NCI-H187 (cell line): ENCODE measurements around the gene CYB5R4.

ENCODE experiments used
- DNase-seq, 2 experiments: peaks; one replicate each; lab custom pipeline; 2025; lab: John Stamatoyannopoulos, UW

The CYB5R4 gene

DNA sequence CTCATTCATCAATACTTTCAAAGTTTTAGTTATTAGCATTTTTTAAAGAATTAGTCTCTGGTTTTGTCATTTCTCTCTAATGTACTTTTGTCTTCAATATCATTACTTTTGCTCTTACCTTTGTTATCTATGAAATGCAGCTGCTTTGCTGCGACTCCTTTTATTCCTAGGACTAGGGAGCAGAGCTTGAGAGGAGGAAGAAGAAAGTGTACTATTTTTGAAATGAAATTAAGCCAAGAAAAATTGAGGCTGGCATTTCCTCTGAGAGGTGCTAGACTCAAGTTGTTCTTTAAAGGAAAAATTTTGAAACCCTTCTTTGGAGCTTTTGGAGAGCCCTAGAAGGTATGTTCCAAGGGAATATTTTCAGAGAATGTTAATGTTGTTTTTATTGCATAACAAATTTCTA is 125.8 kb downstream of the CYB5R4 start:
- DNase-seq = no peak

DNA sequence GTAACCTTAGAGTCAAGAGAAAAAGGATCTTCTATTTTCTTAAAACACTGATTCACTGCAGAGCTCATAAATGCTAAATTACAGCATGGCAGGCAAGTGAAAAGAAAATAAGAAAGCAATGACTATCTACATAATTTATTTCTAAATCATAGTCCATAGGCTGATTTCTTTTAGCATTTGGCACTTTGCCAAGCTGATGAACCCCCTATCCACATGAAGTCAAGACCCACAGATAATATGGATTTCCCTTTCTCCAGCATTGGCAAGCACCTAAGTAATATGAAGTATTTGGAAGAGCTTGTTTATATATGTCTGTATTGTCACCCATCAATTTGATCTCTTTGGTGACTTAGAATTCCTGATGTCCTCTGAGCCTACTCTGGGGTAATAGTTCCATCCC is 126.2 kb downstream of the CYB5R4 start:
- no peak for DNase-seq

DNA sequence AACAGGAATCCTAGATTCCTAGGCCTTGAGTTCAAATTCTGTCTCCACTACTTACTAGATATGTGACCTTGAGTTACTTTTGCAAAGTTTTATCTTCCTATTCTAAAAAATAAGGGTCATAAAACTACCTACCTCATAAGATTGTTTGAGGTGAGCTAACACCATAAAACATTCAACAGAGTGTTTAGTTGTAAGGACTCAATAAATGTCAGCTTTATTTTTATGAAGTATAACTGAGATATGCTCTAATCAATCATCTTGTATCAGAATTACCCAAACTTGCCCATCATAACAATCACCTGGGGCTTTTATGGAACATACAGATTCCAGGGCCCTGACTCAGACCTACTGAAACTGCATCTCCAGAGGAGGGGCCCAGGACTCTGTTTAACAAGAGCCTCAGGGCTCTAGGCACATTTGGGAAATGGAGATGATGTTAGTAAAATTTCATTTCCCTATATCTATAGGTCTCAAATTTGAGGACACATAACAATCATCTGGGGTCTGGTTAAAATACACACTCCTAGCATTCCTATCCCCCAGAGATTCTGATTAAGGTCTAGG is 138.6 kb downstream of the CYB5R4 start:
- no peak for DNase-seq

DNA sequence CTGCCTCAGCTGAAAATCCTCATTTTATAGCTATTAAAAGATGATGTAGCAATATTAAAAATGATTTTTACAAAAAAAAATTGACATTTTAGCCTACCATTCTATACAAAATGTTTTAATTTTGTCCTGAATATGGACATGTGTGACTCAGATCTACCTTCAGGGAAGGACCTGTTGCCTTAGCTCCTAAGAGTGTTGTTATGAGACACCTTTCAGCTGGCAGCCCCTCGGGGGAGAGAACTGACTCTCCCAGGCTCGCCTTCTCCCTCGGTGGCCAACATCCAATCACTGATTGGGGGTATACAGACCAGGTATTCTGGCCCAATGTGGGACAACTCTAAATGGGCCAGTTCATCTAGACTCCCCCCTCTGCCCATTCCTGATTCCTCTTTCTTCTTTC is 141.6 kb downstream of the CYB5R4 start:
- no peak for DNase-seq

DNA sequence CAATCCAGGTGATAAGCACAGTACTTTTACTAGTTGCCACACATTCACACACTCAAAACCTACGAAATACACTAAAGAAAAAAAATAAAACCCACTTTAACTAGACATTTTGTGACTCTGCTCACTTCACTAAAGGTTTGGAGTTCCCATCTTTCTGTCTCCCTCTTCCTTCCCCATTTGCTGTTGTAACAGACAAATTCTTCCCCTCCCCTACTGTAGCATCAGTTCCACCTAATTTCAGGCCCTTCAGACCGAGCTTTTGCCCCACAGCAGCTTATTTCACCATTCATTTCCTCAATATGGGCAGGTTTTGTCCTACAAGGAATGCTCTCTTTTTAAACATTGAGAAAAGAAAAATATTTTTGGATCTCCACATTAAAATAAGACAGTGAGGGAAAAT is 142.7 kb downstream of the CYB5R4 start:
- DNase-seq = no peak

DNA sequence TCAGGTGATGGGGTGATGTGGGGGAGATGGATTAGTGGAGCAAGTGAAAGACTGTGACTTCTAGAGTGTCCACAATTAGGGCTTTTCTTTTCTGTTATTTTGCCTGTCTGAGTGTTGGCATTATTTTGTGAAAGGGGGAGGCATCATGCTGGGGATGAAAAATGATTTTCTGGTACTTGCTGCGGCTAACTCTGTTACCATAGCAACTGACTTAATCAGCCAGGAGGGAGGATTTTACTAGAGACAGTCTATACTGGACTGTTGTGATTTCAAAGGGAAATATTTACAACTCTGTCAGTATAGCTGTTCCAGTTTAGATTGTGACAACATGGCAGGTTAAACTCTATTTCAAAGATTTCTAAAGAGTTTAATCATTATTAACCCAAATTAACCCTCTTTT is 143.6 kb downstream of the CYB5R4 start:
- no peak for DNase-seq

DNA sequence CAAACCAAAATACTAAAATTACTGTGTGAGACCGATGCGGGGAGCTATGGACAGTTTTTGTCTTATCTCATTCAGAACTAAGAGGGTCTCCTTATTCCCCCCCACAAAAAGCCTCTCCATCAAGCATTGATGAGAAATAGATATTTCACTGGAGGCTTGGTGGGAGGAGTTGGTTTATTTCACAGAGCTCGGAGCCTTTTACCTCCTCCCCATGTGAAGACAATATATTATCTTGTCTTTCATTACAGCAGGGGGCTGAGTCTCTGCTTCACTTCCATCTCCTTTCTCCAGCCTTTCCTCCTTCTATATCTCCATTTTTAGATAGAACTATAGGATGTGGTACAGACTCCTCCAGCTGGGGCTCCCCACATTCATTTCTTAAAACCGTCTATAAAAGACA is 144.2 kb downstream of the CYB5R4 start:
- no peak for DNase-seq

DNA sequence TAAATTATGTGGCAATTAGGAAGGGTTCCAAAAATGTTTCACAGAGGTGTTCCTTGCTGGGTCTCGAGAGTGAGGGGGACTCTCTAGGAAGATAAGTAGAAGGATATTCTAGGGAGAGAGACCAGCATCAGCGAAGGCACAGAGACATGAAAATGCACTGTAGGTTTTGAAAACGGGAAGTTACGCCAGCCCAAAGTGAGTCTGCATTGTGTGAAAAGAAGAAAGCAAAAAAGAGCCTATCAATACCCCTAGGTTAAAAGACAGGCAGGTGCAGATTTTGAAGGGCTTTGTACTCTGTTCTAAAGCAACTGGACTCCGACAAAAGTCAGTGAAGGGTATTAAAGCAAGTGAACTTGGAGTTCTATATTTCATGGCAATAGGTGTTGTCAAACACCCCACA is 148.4 kb downstream of the CYB5R4 start:
- DNase-seq = no peak

DNA sequence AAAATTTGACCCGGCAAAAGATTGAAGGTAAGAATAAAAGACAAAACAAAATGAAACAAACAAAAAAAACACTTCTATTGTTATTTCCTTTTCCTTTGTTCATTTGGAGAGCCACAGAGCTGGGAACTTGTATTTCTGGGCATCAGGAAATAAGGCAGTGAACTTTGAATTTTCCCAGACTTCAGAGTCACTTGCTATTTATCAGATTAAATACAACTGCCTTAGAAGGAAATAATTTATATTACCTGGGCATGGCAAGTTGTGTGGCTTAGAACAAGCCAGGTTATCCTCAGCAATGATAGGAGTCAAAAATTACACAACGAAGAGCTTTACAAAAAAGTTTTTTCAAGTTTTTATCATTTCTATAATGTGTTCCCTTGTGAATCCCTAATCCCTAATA is 153.9 kb downstream of the CYB5R4 start:
- DNase-seq = no peak

DNA sequence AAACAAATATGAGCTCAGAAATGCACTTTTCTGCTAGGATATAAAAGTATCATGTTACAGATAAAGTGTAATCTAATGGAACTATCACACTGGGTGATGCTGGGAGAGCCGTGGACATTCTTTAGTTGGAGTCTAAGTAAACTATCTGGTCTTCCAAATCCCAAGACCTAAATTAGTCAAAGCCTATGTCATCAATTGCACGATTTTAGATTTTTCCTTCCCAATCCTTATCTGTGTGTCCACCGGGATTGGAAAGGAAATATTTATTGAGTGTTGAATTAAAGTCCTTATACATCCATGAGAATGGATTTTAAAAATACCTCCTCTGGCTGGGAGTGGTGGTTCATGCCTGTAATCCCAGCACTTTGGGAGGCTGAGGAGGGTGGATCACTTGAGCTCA is 154.4 kb downstream of the CYB5R4 start:
- DNase-seq = no peak

DNA sequence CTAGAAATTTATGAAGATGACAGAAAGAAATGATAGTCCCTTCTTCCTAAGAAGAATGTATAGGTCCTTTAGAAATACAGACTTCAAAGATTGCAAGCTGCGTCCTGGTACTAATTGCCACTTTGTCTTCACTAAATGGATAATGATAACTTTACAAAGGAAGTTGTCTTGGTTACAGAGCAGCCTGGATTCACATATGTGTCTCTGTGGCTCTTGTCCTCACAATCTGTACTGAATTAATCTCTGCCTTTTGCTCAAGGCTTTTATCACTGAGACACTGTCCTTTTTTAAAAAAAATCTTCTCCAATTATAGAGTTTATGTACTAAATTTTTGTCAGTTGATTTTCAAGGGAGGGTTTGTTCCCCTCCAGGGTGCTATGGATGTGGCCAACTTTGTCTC is 156.5 kb downstream of the CYB5R4 start:
- no peak for DNase-seq
